Activated naive CD8-positive, alpha-beta T cell treated with anti-CD3 and anti-CD28 coated beads, Interleukin-2, amount 50 U/mL, for 24 hours (primary cell): ENCODE measurements around the gene EBI3.
A peak's percentile ranks its signal among the peaks of the same experiment; 100 is the strongest.
"Not testable (repeated sequence)": the region's sequence is repeated elsewhere in the genome, so short reads cannot be mapped to it uniquely, and the experiment has no call there.

ENCODE experiments used
- ATAC-seq: fragments of 150-1000 bp; cut with Tn5 transposase; one replicate; pipeline ENCODE4 v1.10.0; 2021
- DNase-seq: peaks from one replicate; pipeline ENCODE4 v3.0.0; 2021
- H3K27ac Mint-ChIP-seq: one replicate; pipeline ENCODE4 v1.8.0; 2021; ENCODE audit warnings: mild to moderate bottlenecking, mixed read lengths
- H3K27me3 Mint-ChIP-seq: one replicate; pipeline ENCODE4 v1.8.0; 2021; ENCODE audit warnings: mixed read lengths
- H3K36me3 Mint-ChIP-seq: one replicate; pipeline ENCODE4 v1.8.0; 2021; ENCODE audit warnings: low read depth, mixed read lengths
- H3K4me1 Mint-ChIP-seq: one replicate; pipeline ENCODE4 v1.8.0; 2021; ENCODE audit warnings: mixed read lengths
- H3K4me3 Mint-ChIP-seq: one replicate; pipeline ENCODE4 v1.8.0; 2021; ENCODE audit warnings: mild to moderate bottlenecking, moderate library complexity, mixed read lengths
- H3K9me3 Mint-ChIP-seq: one replicate; pipeline ENCODE4 v1.8.0; 2021; ENCODE audit warnings: mixed read lengths

The EBI3 gene

DNA sequence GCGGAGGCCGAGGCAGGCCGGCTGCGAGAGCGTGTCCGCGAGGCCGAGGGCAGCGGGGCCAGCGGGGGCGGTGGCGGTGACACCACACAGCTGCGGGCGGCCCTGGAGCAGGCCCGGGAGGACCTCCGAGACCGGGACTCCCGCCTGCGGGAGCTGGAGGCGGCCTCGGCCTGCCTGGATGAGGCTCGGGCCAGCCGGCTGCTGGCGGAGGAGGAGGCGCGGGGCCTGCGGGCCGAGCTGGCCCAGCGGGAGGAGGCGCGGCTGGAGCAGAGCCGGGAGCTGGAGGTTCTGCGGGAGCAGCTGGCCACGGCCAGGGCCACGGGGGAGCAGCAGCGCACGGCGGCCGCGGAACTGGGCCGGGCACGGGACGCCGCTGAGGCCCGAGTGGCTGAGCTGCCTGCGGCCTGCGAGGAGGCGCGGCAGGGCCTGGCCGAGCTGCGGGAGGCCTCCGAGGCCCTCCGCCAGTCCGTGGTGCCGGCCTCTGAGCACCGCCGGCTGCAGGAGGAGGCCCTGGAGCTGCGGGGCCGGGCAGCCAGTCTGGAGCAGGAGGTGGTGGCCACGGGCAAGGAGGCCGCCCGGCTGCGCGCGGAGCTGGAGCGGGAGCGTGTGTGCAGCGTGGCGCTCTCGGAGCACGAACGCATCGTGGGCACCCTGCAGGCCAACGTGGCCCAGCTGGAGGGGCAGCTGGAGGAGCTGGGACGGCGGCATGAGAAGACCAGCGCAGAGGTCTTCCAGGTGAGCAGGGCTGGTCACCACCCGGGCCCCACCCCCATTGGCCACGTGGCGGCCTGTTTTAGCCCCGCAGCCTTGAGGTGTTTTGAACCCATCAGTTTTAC, 11.7 kb upstream of the EBI3 start:
- no peaks in the 10 kb centered on the region for H3K27me3 Mint-ChIP-seq
- H3K36me3 Mint-ChIP-seq: no peaks in the 10 kb centered on the region
- ATAC-seq: no peak
- peaks cover 4% of the 10 kb centered on the region for H3K4me1 Mint-ChIP-seq
- DNase-seq: no peak
- H3K4me3 Mint-ChIP-seq: no peak overlapping the region
- H3K27ac Mint-ChIP-seq: no peak overlapping the region
- H3K9me3 Mint-ChIP-seq: peaks cover 5% of the 10 kb centered on the region

DNA sequence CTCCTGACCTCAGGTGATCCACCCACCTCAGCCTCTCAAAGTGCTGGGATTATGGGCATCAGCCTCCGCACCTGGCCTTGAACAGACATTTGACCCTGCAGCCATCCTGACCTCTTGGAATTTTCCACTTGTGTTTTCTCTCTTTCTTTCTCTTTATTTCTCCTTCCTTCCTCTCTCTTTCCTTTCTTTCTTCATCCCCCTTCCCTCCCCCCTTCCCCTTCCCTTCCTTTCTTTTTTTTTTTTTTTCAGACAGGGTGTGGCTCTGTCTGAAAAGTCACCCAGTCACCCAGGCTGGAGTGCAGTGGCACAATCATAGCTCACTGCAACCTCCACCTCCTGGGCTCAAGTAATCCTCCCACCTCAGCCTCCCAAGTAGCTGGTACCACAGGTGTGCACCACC, 10.8 kb upstream of the EBI3 start:
- ATAC-seq, H3K4me3 Mint-ChIP-seq, H3K9me3 Mint-ChIP-seq, H3K27ac Mint-ChIP-seq, H3K27me3 Mint-ChIP-seq, DNase-seq, H3K4me1 Mint-ChIP-seq, H3K36me3 Mint-ChIP-seq: not testable (repeated sequence)

DNA sequence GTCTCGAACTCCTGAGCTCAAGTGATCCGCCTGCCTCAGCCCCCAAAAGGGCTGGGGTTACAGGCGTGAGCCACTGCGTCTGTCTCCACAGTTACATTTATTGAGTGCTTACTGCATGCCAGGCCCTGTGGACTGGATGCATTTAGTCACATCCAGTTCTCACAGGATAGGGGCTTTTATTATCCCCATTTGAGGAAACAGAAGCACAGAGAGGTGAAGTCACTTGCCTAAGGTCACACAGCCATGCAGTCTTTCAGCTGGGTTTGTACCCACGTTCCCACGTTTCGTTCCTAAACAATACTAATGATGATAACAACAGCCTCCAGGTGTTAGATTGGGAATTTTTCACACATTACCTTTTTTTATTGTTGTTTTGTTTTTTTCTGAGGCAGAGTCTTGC, 9.1 kb upstream of the EBI3 start:
- Mint-ChIP-seq H3K36me3 (no peaks in the 10 kb centered on the region), H3K4me1 (no peaks in the 10 kb centered on the region), H3K27me3 (no peaks in the 10 kb centered on the region), H3K9me3 (peaks cover 5% of the 10 kb centered on the region), H3K4me3 (no peak overlapping the region), H3K27ac (no peak overlapping the region)
- DNase-seq (no peak), ATAC-seq (no peak)

DNA sequence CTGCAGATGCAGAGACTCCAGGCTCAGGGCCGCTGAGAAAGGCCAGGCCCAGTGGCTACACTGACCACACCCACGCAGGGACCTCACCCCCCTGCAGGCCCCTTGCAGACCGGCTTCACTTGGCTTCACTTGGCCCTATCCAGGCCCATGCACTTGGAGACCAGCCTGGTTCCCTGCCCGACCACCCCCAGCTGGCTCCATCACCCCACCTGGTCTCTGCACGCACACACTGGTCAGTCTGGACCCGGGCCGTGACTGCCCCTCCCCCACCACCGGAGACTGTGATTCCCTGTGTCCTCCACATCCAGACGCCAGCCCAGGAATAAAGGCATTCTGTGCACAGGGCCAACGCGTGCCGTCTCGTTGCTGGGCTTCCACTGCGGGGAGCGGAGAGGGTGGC, 4.9 kb upstream of the EBI3 start:
- Mint-ChIP-seq H3K4me1 (peaks cover 8% of the 10 kb centered on the region), H3K36me3 (no peaks in the 10 kb centered on the region), H3K27ac (no peak overlapping the region), H3K27me3 (peaks cover 3% of the 10 kb centered on the region), H3K4me3 (no peak overlapping the region), H3K9me3 (no peaks in the 10 kb centered on the region)
- ATAC-seq: no peak
- DNase-seq: no peak

DNA sequence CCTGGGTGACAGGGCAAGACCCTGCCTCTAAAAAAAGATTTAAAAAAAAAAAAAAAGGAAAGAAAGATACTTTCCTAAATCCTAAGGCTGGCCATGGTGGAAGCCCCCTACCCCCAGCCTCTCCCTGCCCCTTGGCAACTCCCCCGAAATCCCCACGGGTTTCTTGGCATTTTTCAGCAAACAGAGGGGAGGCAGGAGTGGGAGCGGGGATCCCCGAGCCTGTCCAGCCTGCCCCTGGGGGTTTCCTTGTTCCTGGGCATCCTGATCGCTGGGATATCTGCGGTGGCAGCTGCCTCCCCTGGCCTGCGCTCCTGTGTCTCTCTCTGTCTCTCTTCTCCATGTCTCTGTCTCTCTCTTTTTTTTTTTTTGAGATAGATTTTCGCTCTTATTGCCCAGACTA, 3.4 kb upstream of the EBI3 start:
- H3K4me1 Mint-ChIP-seq: peaks cover 8% of the 10 kb centered on the region
- DNase-seq (peak; percentile 18), ATAC-seq (no peak)
- H3K4me3 Mint-ChIP-seq: no peak overlapping the region
- H3K27me3 Mint-ChIP-seq: peaks cover 3% of the 10 kb centered on the region
- H3K36me3 Mint-ChIP-seq: no peaks in the 10 kb centered on the region
- peak overlapping the region; percentile 36 for H3K27ac Mint-ChIP-seq
- no peaks in the 10 kb centered on the region for H3K9me3 Mint-ChIP-seq

DNA sequence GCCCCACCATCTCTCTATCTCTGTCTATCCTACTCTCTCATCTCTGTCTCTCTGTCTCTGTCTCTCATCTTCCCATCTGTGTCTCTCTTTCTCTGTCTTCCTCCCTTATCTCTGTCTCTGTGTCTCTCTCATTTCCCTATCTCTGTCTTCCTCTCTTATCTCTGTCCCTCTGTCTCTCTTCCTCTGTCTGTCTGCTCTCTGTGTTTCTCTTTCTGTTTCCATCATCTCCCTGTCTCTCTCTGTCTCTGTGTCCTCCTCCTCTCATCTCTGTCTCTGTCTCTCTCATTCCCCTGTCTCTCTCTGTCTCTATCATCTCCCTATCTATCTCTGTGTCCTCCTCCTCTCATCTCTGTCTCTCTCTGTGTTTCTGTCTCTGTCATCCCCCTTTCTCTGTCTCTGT, 1.6 kb upstream of the EBI3 start:
- H3K4me1 Mint-ChIP-seq: peaks cover 8% of the 10 kb centered on the region
- H3K4me3 Mint-ChIP-seq: no peak overlapping the region
- H3K27ac Mint-ChIP-seq: no peak overlapping the region
- peaks cover 7% of the 10 kb centered on the region for H3K27me3 Mint-ChIP-seq
- H3K36me3 Mint-ChIP-seq: no peaks in the 10 kb centered on the region
- DNase-seq (no peak), ATAC-seq (no peak)
- H3K9me3 Mint-ChIP-seq: no peaks in the 10 kb centered on the region

DNA sequence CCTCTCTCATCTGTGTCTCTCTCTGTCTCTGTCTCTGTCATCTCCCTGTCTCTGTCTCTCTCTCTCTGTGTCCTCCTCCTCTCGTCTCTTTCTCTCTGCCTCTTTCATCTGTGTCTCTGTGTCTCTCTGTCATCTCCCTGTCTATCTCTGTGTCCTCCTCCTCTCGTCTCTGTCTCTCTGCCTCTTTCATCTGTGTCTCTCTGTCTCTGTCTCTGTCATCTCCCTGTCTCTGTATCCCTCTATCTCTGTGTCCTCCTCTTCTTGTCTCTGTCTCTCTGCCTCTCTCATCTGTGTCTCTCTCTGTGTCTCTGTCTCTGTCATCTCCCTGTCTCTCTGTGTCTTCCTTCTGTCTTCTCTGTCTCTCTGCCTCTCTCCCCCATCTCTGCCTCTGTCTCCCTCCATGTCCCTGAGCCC, 551 bp upstream of the EBI3 start:
- no peaks in the 10 kb centered on the region for H3K36me3 Mint-ChIP-seq
- peaks cover 8% of the 10 kb centered on the region for H3K4me1 Mint-ChIP-seq
- no peak overlapping the region for H3K27ac Mint-ChIP-seq
- ATAC-seq (no peak), DNase-seq (no peak)
- no peak overlapping the region for H3K4me3 Mint-ChIP-seq
- H3K9me3 Mint-ChIP-seq: no peaks in the 10 kb centered on the region
- H3K27me3 Mint-ChIP-seq: peaks cover 8% of the 10 kb centered on the region

DNA sequence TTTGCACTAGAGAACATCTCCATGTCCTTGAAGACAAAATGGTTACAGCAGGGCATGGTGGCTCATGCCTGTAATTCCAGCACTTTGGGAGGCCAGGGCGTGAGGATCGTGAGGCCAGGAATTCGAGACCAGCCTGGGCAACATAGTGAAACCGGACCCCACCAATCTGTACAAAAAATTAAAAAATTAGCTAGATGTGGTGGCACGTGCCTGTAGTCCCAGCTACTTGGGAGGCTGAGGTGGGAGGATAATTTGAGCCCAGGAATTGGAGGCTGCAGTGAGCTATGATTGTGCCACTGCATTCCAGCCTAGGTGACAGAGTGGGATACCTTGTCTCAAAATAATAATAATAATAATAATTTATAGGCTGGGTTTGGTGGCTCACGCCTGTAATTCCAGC, 914 bp downstream of the EBI3 start:
- H3K27me3 Mint-ChIP-seq: peaks cover 11% of the 10 kb centered on the region
- not testable (repeated sequence) for H3K27ac Mint-ChIP-seq, DNase-seq, ATAC-seq, H3K4me1 Mint-ChIP-seq, H3K4me3 Mint-ChIP-seq, H3K9me3 Mint-ChIP-seq, H3K36me3 Mint-ChIP-seq

DNA sequence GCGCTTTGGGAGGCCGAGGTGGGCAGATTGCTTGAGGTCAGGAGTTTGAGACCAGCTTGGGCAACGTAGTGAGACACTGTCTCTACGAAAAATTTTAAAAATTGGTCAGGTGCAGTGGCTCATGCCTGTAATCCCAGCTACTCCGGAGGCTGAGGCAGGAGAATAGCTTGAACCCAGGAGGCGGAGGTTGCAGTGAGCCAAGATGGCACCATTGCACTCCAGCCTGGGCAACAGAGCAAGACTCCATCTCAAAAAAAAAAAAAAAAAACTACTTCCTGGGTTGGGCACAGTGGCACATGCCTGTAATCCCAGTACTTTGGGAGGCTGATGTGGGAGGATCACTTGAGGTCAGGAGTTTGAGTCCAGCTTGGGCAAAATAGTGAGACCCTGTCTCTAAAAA, 2.2 kb downstream of the EBI3 start:
- not testable (repeated sequence) for H3K27ac Mint-ChIP-seq, H3K4me3 Mint-ChIP-seq, H3K9me3 Mint-ChIP-seq, H3K4me1 Mint-ChIP-seq, ATAC-seq, H3K36me3 Mint-ChIP-seq, DNase-seq, H3K27me3 Mint-ChIP-seq

DNA sequence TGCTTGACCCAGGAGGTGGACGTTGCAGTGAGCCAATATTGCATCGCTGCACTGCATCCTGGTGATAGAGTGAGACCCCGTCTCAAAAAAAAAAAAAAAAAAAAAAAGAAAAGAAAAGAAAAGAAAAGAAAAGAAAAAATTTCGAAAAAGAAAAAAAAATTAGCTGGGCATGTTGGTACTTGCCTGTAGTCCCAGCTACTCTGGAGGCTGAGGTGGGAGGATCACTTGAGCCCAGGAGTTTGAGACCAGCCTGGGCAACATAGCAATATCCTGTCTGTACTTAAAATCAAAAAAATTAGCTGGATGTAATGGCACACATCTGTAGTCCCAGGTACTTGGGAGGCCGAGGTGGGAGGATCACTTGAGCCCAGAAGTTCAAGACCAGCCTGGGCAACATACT, 2.8 kb downstream of the EBI3 start:
- not testable (repeated sequence) for DNase-seq, H3K36me3 Mint-ChIP-seq, H3K4me3 Mint-ChIP-seq, H3K27ac Mint-ChIP-seq, H3K4me1 Mint-ChIP-seq, H3K9me3 Mint-ChIP-seq, ATAC-seq, H3K27me3 Mint-ChIP-seq

DNA sequence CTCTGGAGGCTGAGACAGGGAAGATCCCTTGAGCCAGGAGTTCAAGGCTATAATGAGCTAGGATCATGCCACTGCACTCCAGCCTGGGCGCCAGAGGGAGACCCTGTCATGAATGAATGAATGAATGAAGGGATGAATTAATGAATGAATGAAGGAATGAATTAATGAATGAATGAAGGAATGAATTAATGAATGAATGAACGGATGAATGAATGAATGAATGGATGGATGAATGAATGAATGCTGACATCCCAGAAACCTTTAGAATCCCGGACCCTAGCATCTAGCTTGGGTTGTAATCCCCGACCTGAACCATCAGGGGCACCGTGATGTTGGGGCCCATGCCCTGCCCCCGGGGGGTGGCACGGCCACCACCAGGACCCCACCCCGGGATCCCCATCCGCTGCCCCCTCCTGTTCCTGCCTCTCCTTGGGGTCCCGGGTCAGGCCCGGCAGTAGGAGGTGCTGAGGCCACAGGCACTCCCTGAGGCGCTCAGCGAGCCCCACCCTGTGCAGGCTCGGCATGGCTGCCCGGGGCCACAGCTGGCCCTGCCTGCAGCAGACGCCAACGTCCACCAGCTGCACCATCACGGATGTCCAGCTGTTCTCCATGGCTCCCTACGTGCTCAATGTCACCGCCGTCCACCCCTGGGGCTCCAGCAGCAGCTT, 3.4 kb downstream of the EBI3 start:
- no peaks in the 10 kb centered on the region for H3K9me3 Mint-ChIP-seq
- DNase-seq (no peak), ATAC-seq (no peak)
- peaks cover 9% of the 10 kb centered on the region for H3K27me3 Mint-ChIP-seq
- H3K36me3 Mint-ChIP-seq: no peaks in the 10 kb centered on the region
- no peak overlapping the region for H3K4me3 Mint-ChIP-seq
- no peaks in the 10 kb centered on the region for H3K4me1 Mint-ChIP-seq
- no peak overlapping the region for H3K27ac Mint-ChIP-seq

DNA sequence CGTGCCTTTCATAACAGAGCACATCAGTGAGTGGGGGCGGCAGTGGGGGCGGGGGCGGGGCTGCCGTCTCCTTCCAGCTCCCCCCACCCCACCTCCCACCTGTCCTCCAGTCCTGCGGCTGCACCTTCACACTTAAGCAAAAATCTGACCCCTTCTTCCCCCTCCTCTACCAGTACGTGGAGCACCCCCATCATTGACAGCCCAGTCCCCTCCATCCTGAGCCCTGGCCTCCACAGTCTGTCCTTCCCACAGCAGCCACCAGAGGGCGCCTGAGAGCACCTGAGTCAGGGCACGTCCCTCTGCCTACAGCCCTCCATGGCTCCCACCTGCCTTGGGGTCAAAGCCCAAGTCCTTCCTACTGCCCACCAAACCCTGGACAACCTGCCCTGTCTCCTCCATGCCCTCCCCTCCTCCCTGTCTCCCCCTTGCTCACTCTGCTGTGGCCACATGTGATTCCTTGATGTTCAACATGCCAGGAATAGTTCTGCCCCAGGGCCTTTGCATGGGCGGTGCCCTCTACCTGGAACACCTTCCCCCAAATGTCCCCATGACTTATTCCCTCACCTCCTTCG, 4.0 kb downstream of the EBI3 start:
- ATAC-seq: peak; percentile 38
- H3K9me3 Mint-ChIP-seq: no peaks in the 10 kb centered on the region
- H3K4me1 Mint-ChIP-seq: no peaks in the 10 kb centered on the region
- H3K27ac Mint-ChIP-seq: no peak overlapping the region
- no peaks in the 10 kb centered on the region for H3K36me3 Mint-ChIP-seq
- no peak overlapping the region for H3K4me3 Mint-ChIP-seq
- peaks cover 9% of the 10 kb centered on the region for H3K27me3 Mint-ChIP-seq
- DNase-seq: peak; percentile 88

DNA sequence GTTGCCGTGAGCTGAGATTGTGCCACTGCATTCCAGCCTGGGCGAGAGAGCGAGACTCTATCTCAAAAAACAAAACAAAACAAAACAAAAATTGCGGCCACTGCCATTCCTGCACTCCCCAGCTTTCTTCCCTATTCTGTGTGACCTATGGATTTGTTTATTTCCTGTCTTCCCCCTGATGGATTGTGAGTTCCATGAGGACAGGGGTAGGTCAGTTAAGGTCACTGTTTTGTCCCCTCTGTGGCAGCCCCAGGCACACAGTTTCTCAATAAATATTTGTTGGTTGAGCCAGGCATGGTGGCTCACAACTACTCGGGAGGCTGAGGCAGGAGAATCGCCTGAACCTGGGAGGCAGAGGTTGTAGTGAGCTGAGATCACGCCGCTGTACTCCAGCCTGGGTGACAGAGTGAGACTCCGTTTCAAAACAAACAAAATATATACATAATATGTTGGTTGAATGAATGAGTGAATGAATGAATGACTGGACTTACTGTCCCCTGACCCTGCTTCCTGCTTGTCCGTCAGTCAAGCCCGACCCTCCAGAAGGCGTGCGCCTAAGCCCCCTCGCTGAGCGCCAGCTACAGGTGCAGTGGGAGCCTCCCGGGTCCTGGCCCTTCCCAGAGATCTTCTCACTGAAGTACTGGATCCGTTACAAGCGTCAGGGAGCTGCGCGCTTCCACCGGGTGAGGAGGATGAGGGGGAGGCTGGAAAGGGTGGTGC, 5.0 kb downstream of the EBI3 start:
- no peaks in the 10 kb centered on the region for H3K36me3 Mint-ChIP-seq
- H3K4me1 Mint-ChIP-seq: no peaks in the 10 kb centered on the region
- peaks cover 9% of the 10 kb centered on the region for H3K27me3 Mint-ChIP-seq
- no peak for DNase-seq
- no peak overlapping the region for H3K4me3 Mint-ChIP-seq
- no peaks in the 10 kb centered on the region for H3K9me3 Mint-ChIP-seq
- no peak overlapping the region for H3K27ac Mint-ChIP-seq
- ATAC-seq: no peak

DNA sequence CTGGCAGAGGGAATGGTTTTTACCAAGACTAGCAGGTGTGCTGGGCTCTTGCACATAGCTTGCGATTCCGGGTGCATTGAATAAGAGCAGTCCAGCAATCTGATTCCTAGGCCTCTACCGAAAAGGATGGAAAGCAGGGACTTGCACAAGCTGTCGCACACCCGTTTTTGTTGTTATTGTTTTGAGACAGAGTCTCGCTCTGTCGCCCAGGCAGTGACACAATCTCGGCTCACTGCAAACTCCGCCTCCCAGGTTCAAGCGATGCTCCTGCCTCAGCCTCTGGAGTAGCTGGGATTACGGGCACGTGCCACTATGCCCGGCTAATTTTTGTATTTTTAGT, 5.5 kb downstream of the EBI3 start:
- Mint-ChIP-seq H3K27me3 (peaks cover 9% of the 10 kb centered on the region), H3K4me3 (no peak overlapping the region), H3K4me1 (no peaks in the 10 kb centered on the region), H3K9me3 (no peaks in the 10 kb centered on the region), H3K36me3 (no peaks in the 10 kb centered on the region), H3K27ac (no peak overlapping the region)
- no peak for ATAC-seq
- no peak for DNase-seq

DNA sequence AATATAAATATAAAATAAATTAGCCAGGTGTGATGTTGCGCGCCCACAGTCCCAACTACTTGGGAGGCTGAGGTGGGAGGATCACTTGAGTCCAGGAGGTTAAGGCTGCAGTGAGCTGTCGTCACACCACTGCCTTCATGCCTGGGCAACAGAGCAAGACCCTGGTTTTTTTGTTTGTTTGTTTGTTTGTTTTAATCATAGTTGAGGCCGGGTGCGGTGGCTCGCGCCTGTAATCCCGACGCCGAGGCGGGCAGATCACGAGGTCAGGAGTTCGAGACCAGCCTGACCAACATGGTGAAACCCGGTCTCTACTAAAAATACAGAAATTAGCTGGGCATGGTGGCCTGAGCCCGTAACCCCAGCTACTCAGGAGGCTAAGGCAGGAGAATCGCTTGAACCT, 8.2 kb downstream of the EBI3 start:
- not testable (repeated sequence) for DNase-seq, ATAC-seq, H3K36me3 Mint-ChIP-seq, H3K9me3 Mint-ChIP-seq, H3K4me3 Mint-ChIP-seq, H3K4me1 Mint-ChIP-seq, H3K27ac Mint-ChIP-seq, H3K27me3 Mint-ChIP-seq
